ENCODE measurements around the gene PCDH8. TPM values are rescaled to one million over a fixed set of nuclear protein-coding genes. Genes with fewer than 3 reads are reported as not detected.

Gene PCDH8
- total and polyA plus RNA-seq, 2 experiments from 2014 or later: 0.36 to 1.7 TPM

DNA sequence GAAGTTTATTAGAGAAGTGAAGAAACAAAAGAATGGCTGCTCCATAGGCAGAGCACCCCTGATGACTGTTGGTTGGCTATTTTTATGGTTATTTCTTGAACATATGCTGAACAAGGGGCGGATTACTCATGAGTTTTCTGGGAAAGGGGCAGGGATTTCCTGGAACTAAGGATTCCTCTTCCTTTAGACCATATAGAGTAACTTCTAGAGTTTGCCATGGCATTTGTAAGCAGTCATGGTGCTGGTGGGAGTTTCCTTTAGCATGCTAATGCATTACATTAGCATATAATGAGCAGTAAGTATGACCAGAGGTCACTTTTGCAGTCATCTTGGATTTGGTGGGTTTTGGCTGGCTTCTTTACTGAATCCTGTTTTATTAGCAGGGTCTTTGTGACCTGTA, 38.7 kb upstream of the PCDH8 start (continued):
- TF ChIP-seq, protein P1, sequence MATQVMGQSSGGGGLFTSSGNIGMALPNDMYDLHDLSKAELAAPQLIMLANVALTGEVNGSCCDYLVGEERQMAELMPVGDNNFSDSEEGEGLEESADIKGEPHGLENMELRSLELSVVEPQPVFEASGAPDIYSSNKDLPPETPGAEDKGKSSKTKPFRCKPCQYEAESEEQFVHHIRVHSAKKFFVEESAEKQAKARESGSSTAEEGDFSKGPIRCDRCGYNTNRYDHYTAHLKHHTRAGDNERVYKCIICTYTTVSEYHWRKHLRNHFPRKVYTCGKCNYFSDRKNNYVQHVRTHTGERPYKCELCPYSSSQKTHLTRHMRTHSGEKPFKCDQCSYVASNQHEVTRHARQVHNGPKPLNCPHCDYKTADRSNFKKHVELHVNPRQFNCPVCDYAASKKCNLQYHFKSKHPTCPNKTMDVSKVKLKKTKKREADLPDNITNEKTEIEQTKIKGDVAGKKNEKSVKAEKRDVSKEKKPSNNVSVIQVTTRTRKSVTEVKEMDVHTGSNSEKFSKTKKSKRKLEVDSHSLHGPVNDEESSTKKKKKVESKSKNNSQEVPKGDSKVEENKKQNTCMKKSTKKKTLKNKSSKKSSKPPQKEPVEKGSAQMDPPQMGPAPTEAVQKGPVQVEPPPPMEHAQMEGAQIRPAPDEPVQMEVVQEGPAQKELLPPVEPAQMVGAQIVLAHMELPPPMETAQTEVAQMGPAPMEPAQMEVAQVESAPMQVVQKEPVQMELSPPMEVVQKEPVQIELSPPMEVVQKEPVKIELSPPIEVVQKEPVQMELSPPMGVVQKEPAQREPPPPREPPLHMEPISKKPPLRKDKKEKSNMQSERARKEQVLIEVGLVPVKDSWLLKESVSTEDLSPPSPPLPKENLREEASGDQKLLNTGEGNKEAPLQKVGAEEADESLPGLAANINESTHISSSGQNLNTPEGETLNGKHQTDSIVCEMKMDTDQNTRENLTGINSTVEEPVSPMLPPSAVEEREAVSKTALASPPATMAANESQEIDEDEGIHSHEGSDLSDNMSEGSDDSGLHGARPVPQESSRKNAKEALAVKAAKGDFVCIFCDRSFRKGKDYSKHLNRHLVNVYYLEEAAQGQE (IDR thresholded peaks at IDR 0.05; ENCODE audit: unreplicated experiment): no peak
- no peak for TF ChIP-seq CREB1 (CRISPR knock-in tag; IDR thresholded peaks at IDR 0.05; ENCODE audit: low read depth)
- no peak for TF ChIP-seq EZH2phosphoT487 (IDR thresholded peaks at IDR 0.05; ENCODE audit: unreplicated experiment)

DNA sequence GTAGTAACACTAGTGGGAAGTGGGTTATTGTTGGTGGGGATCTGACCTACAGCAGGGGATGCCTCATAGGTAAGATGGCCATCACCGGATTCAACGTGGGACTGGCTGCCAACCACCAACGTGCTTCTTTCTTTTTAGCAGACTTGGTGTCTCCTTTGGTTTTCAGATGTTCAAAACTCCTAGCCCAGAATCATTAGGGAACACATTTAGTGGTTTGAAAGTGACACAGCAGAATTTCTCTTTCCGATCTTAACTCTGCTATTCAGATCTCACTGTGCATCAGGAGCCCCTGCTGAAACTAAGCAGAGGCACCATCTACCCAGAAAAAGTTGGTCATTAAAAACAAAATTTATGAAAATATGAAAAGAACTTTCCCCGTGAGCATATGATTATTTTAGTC, 36.7 kb upstream of the PCDH8 start:
- Mint-ChIP-seq H3K27me3 (ENCODE audit: insufficient read depth, low read depth, poor library complexity) (peaks cover 21% of the 10 kb centered on the region), H3K4me1 (peaks cover 55% of the 10 kb centered on the region)
- H3K27me3 ChIP-seq (ENCODE audit: insufficient read depth): peaks cover 29% of the 10 kb centered on the region

More for the DNA sequence above, 36.7 kb upstream of the PCDH8 start:
- H3K36me3 ChIP-seq (ENCODE audit: insufficient read depth): no peaks in the 10 kb centered on the region
- no peak overlapping the region for H3K27ac ChIP-seq (ENCODE audit: low read depth)
- no peak overlapping the region for H3K4me3 ChIP-seq
- H3K79me2 ChIP-seq (replicated peaks; ENCODE audit: insufficient read depth): no peaks in the 10 kb centered on the region
- DNase-seq (ENCODE audit: low spot score): no peak
- peaks cover 49% of the 10 kb centered on the region for H3K4me1 ChIP-seq (ENCODE audit: insufficient read depth)
- Mint-ChIP-seq H3K4me3 (no peak overlapping the region), H3K36me3 (ENCODE audit: low read depth) (no peaks in the 10 kb centered on the region), H3K27ac (no peak overlapping the region), H3K9me3 (peaks cover 6% of the 10 kb centered on the region; the same call in 1 of the 3 replicates)
- 0 out of 2 replicates have a peak, but pooled peaks cover 6% of the 10 kb centered on the region for H3F3A ChIP-seq (replicated peaks; ENCODE audit: low read depth)
- H3K9me2 ChIP-seq (ENCODE audit: insufficient read depth): peaks cover 16% of the 10 kb centered on the region
- H4K20me1 ChIP-seq (replicated peaks; ENCODE audit: insufficient read depth): no peaks in the 10 kb centered on the region
- TF ChIP-seq NANOG (IDR thresholded peaks at IDR 0.05; ENCODE audit: borderline replicate concordance) (no peak), ZNF114 (CRISPR knock-in tag; IDR thresholded peaks at IDR 0.05) (no peak), STAT1 (IDR thresholded peaks at IDR 0.05; ENCODE audit: unreplicated experiment) (no peak), CREB1 (CRISPR knock-in tag; IDR thresholded peaks at IDR 0.05; ENCODE audit: low read depth) (no peak), EZH2 (IDR thresholded peaks at IDR 0.05; ENCODE audit: low read depth, unreplicated experiment) (no peak)
- TF ChIP-seq, protein P2, sequence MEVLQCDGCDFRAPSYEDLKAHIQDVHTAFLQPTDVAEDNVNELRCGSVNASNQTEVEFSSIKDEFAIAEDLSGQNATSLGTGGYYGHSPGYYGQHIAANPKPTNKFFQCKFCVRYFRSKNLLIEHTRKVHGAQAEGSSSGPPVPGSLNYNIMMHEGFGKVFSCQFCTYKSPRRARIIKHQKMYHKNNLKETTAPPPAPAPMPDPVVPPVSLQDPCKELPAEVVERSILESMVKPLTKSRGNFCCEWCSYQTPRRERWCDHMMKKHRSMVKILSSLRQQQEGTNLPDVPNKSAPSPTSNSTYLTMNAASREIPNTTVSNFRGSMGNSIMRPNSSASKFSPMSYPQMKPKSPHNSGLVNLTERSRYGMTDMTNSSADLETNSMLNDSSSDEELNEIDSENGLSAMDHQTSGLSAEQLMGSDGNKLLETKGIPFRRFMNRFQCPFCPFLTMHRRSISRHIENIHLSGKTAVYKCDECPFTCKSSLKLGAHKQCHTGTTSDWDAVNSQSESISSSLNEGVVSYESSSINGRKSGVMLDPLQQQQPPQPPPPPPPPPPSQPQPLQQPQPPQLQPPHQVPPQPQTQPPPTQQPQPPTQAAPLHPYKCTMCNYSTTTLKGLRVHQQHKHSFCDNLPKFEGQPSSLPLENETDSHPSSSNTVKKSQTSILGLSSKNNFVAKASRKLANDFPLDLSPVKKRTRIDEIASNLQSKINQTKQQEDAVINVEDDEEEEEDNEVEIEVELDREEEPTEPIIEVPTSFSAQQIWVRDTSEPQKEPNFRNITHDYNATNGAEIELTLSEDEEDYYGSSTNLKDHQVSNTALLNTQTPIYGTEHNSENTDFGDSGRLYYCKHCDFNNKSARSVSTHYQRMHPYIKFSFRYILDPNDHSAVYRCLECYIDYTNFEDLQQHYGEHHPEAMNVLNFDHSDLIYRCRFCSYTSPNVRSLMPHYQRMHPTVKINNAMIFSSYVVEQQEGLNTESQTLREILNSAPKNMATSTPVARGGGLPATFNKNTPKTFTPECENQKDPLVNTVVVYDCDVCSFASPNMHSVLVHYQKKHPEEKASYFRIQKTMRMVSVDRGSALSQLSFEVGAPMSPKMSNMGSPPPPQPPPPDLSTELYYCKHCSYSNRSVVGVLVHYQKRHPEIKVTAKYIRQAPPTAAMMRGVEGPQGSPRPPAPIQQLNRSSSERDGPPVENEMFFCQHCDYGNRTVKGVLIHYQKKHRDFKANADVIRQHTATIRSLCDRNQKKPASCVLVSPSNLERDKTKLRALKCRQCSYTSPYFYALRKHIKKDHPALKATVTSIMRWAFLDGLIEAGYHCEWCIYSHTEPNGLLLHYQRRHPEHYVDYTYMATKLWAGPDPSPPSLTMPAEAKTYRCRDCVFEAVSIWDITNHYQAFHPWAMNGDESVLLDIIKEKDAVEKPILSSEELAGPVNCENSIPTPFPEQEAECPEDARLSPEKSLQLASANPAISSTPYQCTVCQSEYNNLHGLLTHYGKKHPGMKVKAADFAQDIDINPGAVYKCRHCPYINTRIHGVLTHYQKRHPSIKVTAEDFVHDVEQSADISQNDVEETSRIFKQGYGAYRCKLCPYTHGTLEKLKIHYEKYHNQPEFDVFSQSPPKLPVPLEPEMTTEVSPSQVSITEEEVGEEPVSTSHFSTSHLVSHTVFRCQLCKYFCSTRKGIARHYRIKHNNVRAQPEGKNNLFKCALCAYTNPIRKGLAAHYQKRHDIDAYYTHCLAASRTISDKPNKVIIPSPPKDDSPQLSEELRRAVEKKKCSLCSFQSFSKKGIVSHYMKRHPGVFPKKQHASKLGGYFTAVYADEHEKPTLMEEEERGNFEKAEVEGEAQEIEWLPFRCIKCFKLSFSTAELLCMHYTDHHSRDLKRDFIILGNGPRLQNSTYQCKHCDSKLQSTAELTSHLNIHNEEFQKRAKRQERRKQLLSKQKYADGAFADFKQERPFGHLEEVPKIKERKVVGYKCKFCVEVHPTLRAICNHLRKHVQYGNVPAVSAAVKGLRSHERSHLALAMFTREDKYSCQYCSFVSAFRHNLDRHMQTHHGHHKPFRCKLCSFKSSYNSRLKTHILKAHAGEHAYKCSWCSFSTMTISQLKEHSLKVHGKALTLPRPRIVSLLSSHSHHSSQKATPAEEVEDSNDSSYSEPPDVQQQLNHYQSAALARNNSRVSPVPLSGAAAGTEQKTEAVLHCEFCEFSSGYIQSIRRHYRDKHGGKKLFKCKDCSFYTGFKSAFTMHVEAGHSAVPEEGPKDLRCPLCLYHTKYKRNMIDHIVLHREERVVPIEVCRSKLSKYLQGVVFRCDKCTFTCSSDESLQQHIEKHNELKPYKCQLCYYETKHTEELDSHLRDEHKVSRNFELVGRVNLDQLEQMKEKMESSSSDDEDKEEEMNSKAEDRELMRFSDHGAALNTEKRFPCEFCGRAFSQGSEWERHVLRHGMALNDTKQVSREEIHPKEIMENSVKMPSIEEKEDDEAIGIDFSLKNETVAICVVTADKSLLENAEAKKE (CRISPR knock-in tag; IDR thresholded peaks at IDR 0.05): no peak
- TF ChIP-seq, protein P3, sequence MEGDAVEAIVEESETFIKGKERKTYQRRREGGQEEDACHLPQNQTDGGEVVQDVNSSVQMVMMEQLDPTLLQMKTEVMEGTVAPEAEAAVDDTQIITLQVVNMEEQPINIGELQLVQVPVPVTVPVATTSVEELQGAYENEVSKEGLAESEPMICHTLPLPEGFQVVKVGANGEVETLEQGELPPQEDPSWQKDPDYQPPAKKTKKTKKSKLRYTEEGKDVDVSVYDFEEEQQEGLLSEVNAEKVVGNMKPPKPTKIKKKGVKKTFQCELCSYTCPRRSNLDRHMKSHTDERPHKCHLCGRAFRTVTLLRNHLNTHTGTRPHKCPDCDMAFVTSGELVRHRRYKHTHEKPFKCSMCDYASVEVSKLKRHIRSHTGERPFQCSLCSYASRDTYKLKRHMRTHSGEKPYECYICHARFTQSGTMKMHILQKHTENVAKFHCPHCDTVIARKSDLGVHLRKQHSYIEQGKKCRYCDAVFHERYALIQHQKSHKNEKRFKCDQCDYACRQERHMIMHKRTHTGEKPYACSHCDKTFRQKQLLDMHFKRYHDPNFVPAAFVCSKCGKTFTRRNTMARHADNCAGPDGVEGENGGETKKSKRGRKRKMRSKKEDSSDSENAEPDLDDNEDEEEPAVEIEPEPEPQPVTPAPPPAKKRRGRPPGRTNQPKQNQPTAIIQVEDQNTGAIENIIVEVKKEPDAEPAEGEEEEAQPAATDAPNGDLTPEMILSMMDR (conservative IDR thresholded peaks at IDR 0.05; ENCODE audit: low read depth in 2 of 2): no peak
- ATAC-seq: no peak
- H2AFZ ChIP-seq: no peak overlapping the region
- no peak overlapping the region for H3K4me2 ChIP-seq
